Right cardiac atrium (tissue), 5 donors: ENCODE results near the gene DGCR6L. TPM values are rescaled to one million over a fixed set of nuclear protein-coding genes. Genes with fewer than 3 reads are reported as not detected.
"Not testable (repeated sequence)": the region's sequence is repeated elsewhere in the genome, so short reads cannot be mapped to it uniquely, and the experiment has no call there.

Source experiments
- ATAC-seq, 2 donors: fragments of 200-7000 bp; cut with Tn5 transposase; one replicate each; pipeline versions ENCODE4 v1.8.0 to v1.9.1; 2020; ENCODE audit warnings: moderate library complexity in 2 of 2, mild to moderate bottlenecking in 1 of 2
- DNase-seq, 3 donors: peaks; one replicate each; pipeline ENCODE4 v3.0.0-alpha.2; 2020
- H3K27ac ChIP-seq: one replicate; pipeline ENCODE4 v1.5.1; 2013; ENCODE audit warnings: mild to moderate bottlenecking, low read length, control low read depth, moderate library complexity
- H3K27me3 ChIP-seq: one replicate; pipeline ENCODE4 v1.6.1; 2013; ENCODE audit not compliant: control insufficient read depth, insufficient read depth
- H3K4me1 ChIP-seq: one replicate; pipeline ENCODE4 v1.6.1; 2013; ENCODE audit warnings: low read length; ENCODE audit not compliant: control insufficient read depth, insufficient read depth
- H3K4me3 ChIP-seq: one replicate; pipeline ENCODE4 v1.5.1; 2013; ENCODE audit warnings: low read length, control low read depth
- H3K9me3 ChIP-seq: one replicate; pipeline ENCODE4 v1.6.1; 2013; ENCODE audit warnings: low read length; ENCODE audit not compliant: control insufficient read depth
- WGBS: extraction: QIAGEN DNeasy Blood & Tissue Kit; methylation state at CpG from one replicate; pipeline ENCODE4 v1.1.7; 2013; 5-methylcytosine and 5-hydroxymethylcytosine counted together
- intact Hi-C, 4 donors: fragments of 100-400 bp; cut with DNase I; formaldehyde crosslinking; loops; one replicate each; pipeline versions ENCODE4 v1.11.0 to v1.14.0; 2022 to 2023
- polyA plus RNA-seq: library from polyadenylated mRNA; stranded (reverse); fragments of 200-250 nt; gene quantifications from one replicate; pipeline ENCODE4 v1.2.3, GENCODE V29; 2013
- total RNA-seq, 4 donors: library from RNA; stranded (reverse); fragmentation: NEBNext Ultra II Directional; extraction: Animal tissue kit (Norgen Biotek cat#: 25700); gene quantifications; one replicate each; pipeline ENCODE4 v1.2.1, GENCODE V29; 2021
- donor health status: healthy with polysubstance abuse.
- donor health status: DM: no; HTN: yes; CAD: no.
- donor health status: DM: no; HTN: no; CAD: no.
- donor health status: DM: no; HTN: yes; CAD: no; lungs with severe emphysema.
- donor health status: DM: yes; HTN: yes; CAD: no.

The DGCR6L gene
- total and polyA plus RNA-seq, 5 donors, result 40.0 to 88.9 (median 56.6) TPM

DNA sequence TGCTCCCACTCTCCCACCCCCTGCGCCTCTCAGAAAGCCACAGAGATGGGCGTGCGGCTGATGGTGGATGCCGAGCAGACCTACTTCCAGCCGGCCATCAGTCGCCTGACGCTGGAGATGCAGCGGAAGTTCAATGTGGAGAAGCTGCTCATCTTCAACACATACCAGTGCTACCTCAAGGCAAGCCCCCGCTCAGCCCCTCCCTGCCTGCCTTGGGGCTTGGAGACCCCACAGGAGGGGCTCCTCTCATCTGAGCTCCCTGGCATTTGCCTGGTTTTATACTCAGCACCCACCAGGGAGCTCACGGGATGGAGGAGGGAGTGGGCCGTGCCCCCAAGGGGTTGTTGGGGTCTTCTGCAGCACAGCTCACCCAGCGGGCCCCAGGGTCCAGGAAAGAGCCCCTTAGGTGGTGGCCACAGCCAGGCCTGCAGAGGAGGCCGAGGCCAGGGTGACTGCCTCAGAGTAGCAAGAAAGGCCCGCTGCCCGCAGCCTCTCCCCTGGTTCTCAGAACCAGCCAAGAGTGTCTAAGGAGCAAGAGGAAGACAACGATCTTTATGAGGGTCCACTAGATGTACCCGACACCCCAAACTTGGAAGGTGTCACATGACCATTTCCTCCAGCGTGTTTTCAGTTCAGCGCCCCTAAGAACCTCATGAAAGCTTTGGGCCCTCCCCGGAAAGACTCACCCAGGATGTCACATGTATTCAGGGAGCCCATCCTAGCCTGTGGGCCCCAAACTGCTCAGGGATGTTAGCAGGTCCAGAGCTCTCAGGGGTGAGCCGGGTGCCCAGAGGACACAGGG lies 13.0 kb downstream of the DGCR6L start:
- WGBS, result 89% methylated on average over 20 of the region's 21 CpGs
- not testable (repeated sequence) for DNase-seq

DNA sequence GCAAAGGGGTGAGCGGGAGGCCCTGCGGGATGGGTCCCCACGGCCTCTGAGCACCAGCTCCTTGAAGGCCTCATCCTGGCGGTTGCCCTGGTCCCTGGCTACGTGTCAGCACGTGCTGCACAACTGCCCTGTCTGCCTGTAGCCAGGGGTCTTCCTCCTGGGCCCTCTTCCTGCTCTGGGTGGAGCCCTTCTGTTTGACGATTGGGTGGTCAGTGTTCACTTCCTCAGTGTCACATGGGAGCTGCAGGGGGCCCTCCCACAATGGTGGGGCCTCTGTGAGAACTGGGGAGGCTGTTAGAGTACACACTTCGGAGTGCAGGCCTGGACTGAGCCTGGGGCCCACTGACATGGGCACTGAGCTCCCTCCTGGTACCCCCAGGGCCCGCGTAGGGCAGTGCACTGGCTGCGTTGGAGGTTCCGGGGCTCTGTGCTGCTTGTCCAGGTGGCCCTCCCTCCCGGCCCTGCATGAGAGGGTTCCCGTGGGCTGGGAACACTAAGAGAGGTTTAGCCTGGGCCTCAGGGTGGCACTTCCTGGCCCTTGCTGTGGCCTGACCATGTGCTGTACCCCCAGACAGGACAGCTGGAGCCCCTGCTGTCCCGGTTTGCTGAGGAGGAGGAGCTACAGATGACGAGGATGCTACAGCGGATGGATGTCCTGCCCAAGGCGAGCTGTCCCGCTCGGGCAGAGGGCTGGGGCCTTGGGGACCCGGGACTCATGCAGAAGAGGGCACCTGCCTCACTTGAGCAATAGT lies 13.8 kb downstream of the DGCR6L start:
- intact Hi-C loops, result no loop called here
- no peak overlapping the region for H3K4me3 ChIP-seq
- no peaks in the 10 kb centered on the region for H3K4me1 ChIP-seq
- no peaks in the 10 kb centered on the region for H3K9me3 ChIP-seq
- H3K27ac ChIP-seq, result no peak overlapping the region
- H3K27me3 ChIP-seq, result no peaks in the 10 kb centered on the region
- ATAC-seq, result no peak
- DNase-seq, result no peak
- WGBS, result 75% methylated on average over 21 of the region's 21 CpGs

More for the DNA sequence above, 13.0 kb downstream of the DGCR6L start:
- H3K4me3 ChIP-seq, H3K27me3 ChIP-seq, ATAC-seq, intact Hi-C loops, H3K9me3 ChIP-seq, H3K27ac ChIP-seq, H3K4me1 ChIP-seq: not testable (repeated sequence)

DNA sequence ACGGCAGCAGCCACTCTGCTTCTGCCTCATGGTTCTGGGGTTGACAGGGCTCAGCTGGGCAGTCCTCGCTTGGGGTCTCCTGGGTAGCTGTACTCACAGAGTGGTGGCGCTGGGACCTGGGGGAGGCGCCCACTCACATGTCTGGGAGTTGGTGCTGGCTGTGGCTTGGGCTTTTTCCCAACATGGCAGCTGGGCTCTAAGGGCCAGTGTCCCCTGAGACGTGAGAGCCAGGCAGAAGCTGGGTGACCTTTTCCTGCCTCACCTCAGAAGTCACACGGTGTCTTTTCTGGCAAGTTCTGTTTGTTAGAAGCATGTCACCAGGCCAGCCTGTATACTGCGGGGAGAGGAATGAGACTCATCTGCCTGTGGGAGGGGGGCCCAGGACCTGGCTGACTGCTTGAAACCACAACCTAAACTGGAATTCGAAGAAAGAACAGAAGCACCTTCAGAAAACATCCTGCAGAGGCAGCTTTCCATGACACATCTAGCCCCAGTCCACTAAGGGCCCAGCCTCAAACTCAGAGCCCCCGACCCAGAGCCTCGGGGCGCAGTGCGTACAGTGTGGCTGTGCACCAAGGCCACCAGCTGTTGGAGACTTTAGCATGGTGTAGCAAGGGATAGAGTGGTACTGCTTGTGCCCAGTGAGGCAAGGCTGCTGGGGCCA lies 14.5 kb downstream of the DGCR6L start:
- H3K27me3 ChIP-seq, intact Hi-C loops, H3K27ac ChIP-seq, H3K9me3 ChIP-seq, H3K4me1 ChIP-seq, ATAC-seq, DNase-seq, H3K4me3 ChIP-seq: not testable (repeated sequence)
- WGBS, result 83% methylated on average over 12 of the region's 12 CpGs

DNA sequence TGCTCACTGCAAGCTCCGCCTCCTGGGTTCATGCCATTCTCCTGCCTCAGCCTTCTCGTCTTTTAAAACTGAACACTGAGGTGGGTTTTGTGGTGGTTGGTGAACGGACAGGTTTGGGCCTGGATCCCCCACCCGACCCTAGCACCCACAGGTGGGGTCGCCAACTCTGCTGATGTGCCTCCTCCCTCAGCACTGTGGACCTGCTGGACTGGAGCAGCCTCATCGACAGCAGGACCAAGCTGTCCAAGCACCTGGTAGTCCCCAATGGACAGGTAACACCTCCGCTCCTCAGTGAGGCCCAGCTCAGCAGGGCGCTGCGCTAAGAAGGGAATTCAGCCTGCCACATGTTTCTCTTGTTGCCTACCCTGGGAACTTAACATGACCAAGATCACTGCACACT lies 15.2 kb downstream of the DGCR6L start:
- Histone ChIP-seq H3K9me3 (no peaks in the 10 kb centered on the region), H3K27ac (no peak overlapping the region), H3K27me3 (no peaks in the 10 kb centered on the region), H3K4me1 (no peaks in the 10 kb centered on the region), H3K4me3 (no peak overlapping the region)
- no peak for DNase-seq
- 77% methylated on average over 9 of the region's 9 CpGs for WGBS
- intact Hi-C loops, result no loop called here
- no peak for ATAC-seq

DNA sequence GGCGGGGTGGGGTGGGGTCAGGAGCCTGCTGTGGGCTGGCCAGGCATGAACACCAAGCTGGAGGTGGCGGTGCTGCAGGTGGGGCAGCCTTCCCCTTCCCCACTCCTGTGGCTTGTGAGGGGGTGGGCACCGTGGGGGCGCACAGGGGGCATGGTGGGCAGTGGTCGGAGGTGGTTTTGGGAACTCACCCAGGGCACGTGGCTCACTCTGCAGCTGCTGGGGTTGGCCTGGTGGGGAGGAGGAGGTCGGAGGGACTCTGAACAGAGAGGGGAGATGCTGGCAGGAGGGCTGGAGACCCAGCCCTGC lies 16.7 kb downstream of the DGCR6L start:
- DNase-seq, result peak in 2 of 3 donors; percentile 1 to 44
- H3K27me3 ChIP-seq, H3K4me3 ChIP-seq, intact Hi-C loops, H3K4me1 ChIP-seq, H3K27ac ChIP-seq, H3K9me3 ChIP-seq, ATAC-seq: not testable (repeated sequence)
- 72% methylated on average over 7 of the region's 7 CpGs for WGBS

DNA sequence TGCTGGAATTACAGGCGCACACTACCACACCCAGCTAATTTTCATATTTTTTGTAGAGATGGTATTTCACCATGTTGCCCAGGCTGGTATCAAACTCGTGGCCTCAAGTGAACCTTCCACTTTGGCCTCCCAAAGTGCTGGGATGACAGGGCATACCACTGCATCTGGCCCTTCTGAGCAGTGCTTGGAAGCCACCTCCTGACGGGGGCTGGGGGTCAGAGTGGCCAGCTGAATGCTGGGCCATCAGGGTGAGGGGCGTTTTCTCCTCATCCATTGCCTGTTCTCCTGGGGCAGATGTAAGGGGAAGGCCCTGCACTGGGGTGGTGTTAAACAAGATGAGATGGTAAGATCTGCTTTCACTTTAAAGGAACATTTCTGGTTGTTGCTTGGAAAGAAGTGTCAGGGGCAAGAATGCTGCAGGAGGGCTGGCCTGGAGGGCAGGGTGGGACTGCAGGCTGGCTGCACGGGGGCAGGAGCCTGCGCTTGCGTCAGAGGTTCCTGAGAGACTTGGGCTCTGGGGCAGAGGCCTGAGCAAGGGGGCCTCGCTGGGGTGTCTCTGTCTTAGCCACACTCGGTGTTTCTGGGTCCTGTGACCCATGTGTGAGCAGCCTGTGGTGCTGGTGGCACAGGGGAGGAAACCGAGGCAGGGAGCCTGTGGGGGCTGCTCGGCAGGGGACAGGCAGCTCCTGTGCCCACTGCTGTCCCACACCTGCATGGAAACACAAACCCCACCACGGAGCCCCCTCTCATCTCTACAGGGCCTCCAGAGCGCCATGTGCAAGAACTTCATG lies 17.2 kb downstream of the DGCR6L start:
- intact Hi-C loops, result no loop called here
- peak in 2 of 3 donors; percentile 2 to 36 for DNase-seq
- WGBS, result 80% methylated on average over 13 of the region's 13 CpGs

DNA sequence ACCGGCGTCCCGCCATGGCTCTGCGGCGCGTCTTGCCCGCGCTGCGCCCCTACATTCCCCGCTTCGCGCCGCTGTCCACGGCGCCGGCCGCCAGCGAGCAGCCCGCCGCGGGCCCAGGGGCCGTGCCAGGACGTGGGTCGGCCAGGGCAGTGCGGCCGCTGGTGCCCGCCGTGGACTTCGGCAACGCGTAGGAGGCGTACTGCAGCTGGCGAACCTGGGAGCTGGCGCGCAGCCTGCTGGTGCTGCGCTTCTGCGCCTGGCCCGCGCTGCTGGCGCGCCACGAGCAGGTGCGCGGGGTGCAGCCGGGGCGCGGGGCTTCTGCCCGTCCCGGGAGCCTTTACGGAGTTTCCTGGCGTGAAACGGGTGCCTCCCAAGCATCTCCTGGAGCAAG lies 20.1 kb downstream of the DGCR6L start:
- ATAC-seq (peak; percentile 28 to 34), DNase-seq (peak in 1 of 3 donors; percentile 72)
- H3K27me3 ChIP-seq, result no peaks in the 10 kb centered on the region
- no peaks in the 10 kb centered on the region for H3K9me3 ChIP-seq
- H3K27ac ChIP-seq, result no peak overlapping the region
- H3K4me3 ChIP-seq, result peak overlapping the region; percentile 45
- no peaks in the 10 kb centered on the region for H3K4me1 ChIP-seq
- WGBS, result under 1% methylated on average over 52 of the region's 52 CpGs
- intact Hi-C loops, result no loop called here

More for the DNA sequence above, 17.2 kb downstream of the DGCR6L start:
- Histone ChIP-seq H3K4me1 (no peaks in the 10 kb centered on the region), H3K4me3 (no peak overlapping the region), H3K9me3 (no peaks in the 10 kb centered on the region), H3K27ac (no peak overlapping the region), H3K27me3 (no peaks in the 10 kb centered on the region)
- ATAC-seq, result no peak

DNA sequence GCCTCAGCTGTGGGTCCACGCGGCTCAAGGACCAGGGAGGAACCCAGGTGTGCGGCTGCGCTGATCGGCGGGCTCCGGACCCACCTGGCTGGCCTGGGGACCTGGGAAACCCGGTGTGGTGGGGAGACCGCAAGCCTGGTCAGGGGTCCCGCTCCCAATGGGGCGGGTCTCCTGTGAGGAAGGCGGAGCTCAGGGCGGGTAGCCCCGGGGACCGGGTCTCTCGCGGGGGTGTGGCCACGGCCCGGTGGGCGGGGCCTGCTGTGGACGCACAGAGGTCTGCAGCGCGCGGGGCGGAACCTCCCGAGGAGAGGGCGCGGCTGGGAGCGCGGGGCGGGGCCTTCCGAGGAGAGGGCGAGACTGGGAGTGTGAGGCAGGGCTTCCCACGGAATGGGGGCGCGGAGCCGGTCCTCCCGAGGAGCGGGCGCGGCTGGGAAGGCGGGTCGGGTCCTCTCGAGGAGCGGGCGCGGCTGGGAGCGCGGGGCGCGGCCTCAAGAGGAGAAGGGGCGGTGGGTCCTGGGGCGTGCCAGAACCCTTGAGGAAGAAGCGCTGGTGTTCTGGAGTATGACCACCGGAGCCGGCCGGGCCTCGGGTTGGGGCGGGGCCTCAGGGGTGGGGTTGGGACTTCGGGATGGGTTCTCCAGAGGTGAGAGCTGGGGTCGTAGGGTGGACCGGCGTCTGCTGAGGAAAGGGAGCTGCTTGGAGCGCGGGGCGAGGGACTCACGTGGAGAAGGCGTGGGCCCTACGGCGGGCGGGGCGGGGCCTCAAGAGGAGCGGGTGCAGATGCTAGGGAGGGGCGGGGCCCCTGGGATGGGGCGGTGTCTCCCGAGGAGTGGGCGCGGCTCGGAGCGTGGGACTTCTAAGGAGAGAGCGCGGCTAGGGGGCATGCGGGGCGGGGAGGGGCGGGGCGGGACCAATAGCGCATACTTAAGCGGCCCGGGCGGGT lies 20.8 kb downstream of the DGCR6L start:
- ATAC-seq (peak; percentile 93 to 94), DNase-seq (peak; percentile 90 to 95 (median 95))
- Histone ChIP-seq H3K4me3 (peak overlapping the region; percentile 45), H3K9me3 (no peaks in the 10 kb centered on the region), H3K4me1 (no peaks in the 10 kb centered on the region), H3K27ac (no peak overlapping the region), H3K27me3 (no peaks in the 10 kb centered on the region)
- WGBS, result 3% methylated on average over 90 of the region's 90 CpGs
- intact Hi-C loops, result no loop called here

DNA sequence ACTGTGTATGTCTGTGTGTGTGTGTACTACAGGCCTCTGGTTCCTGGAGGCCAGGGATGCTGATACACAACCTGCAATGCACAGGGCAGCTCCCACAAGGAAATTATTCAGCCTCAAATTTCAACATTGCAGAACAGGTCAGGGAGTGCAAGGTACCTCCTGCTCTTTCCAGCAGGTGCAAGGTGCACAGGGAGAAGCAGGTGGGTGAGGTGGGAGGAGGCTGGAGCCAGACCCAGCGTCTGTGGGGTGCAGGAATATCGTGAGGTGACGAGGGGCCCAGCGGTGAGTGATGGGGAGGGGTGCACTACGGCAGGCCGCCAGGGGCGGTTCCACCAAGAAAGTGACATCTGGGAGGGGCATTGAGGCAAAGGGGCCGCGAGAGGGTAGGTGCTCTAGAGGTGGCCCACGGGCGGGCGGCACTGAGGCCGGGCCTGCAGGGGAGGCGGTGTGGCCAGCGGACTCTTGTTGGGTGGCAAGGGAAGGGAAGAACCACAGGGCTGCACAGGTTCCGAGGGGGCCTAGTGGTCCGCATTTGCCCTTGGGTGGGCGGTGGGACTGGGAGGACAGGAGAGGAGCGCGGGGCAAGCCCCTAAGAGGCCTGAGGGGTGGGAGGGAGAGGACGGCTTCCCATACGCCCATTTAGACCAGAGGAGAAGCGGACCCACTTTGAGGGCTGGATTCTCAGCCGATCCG lies 21.6 kb downstream of the DGCR6L start:
- intact Hi-C loops, result no loop called here
- ATAC-seq (peak in 1 of 2 donors; percentile 9), DNase-seq (peak in 1 of 3 donors; percentile 67)
- Histone ChIP-seq H3K9me3 (no peaks in the 10 kb centered on the region), H3K4me1 (no peaks in the 10 kb centered on the region), H3K27me3 (no peaks in the 10 kb centered on the region), H3K27ac (no peak overlapping the region), H3K4me3 (no peak overlapping the region)
- 51% methylated on average over 25 of the region's 25 CpGs for whole genome bisulfite sequencing
